ENCODE results near the gene TMX1. TPM values are rescaled to one million over a fixed set of nuclear protein-coding genes. Genes with fewer than 3 reads are reported as not detected.

TMX1 gene
- total RNA-seq, 1 experiment from 2014 or later, result 46.2 TPM

- intact Hi-C loops (cut with micrococcal nuclease), result no loop called here
- BruUV-seq (replicated peaks), result no TSS peak
- ChIA-PET POLR2A (no interaction called here), RAD21 (ENCODE audit: low non-redundant PET in 1 of 2, low total read pairs in 2 of 2, uncharacterized antibody in 2 of 2, unreplicated experiment in 2 of 2) (no interaction called here), CTCF (no interaction called here)
- no peak overlapping the region for H2AFZ ChIP-seq (ENCODE audit: low read depth, low read length, poor library complexity, severe bottlenecking)
- H3K9ac ChIP-seq (ENCODE audit: low read length), result no peak overlapping the region
- no peak for TF ChIP-seq CEBPB (IDR thresholded peaks at IDR 0.05; ENCODE audit: low read depth)
- TF ChIP-seq ZFX (IDR thresholded peaks at IDR 0.05), result no peak
- H3K9me3 ChIP-seq (ENCODE audit: control insufficient read depth in 1 of 2, insufficient read depth in 1 of 2, low read depth in 1 of 2, low read length in 2 of 2), result no peaks in the 10 kb centered on the region
- H3K27me3 ChIP-seq (ENCODE audit: insufficient read depth, low read length), result no peaks in the 10 kb centered on the region
- no peaks in the 10 kb centered on the region for H3K4me1 ChIP-seq (ENCODE audit: control insufficient read depth in 1 of 2, insufficient read depth in 2 of 2, low read length in 2 of 2)
- H4K20me1 ChIP-seq (ENCODE audit: insufficient read depth), result no peaks in the 10 kb centered on the region
- no peak overlapping the region for H3K4me3 ChIP-seq (replicated peaks in 1 of 2; ENCODE audit: low read depth in 1 of 2, low read length in 2 of 2)
- peaks cover 14 to 17% of the 10 kb centered on the region in 2 experiments; a peak in 3 of 4 replicates for H3K36me3 ChIP-seq (ENCODE audit: control insufficient read depth in 1 of 2, insufficient read depth in 2 of 2, low read length in 2 of 2)
- H3K4me2 ChIP-seq (ENCODE audit: low read length), result no peak overlapping the region
- ATAC-seq (no peak), DNase-seq (ENCODE audit: low read depth, low spot score) (no peak)
- H3K79me2 ChIP-seq (ENCODE audit: insufficient read depth, low read length), result 0 out of 2 replicates have a peak, but pooled peaks cover 7% of the 10 kb centered on the region
- H3K9me2 ChIP-seq (ENCODE audit: insufficient read depth), result no peaks in the 10 kb centered on the region
- H3K27ac ChIP-seq (ENCODE audit: low read depth, low read length), result no peak overlapping the region
Measured at GRCh38 chr14:51260225-51260624, 20.2 kb downstream of the TMX1 start.

- H3K9ac ChIP-seq (ENCODE audit: low read length), result no peak overlapping the region
- TF ChIP-seq EZH2phosphoT487 (IDR thresholded peaks at IDR 0.05; ENCODE audit: borderline replicate concordance), result no peak
- no peak for TF ChIP-seq EGR1 (IDR thresholded peaks at IDR 0.05; ENCODE audit: low read depth)
- no peak for TF ChIP-seq ELF1 (IDR thresholded peaks at IDR 0.05; ENCODE audit: borderline replicate concordance, low read depth)
- no peak for TF ChIP-seq POLR2A (IDR thresholded peaks at IDR 0.05; ENCODE audit: borderline replicate concordance, extremely low read depth, insufficient read depth, insufficient read length)
- TF ChIP-seq ZFX (IDR thresholded peaks at IDR 0.05), result no peak
- no peak for TF ChIP-seq FOSL1 (IDR thresholded peaks at IDR 0.05; ENCODE audit: low read depth)
- no peak for TF ChIP-seq EZH2 (IDR thresholded peaks at IDR 0.05)
- TF ChIP-seq SIN3A (IDR thresholded peaks at IDR 0.05; ENCODE audit: low read depth), result no peak
- no peak for TF ChIP-seq ZBTB33 (IDR thresholded peaks at IDR 0.05; ENCODE audit: extremely low read depth, insufficient replicate concordance, low read length)
- no peak for TF ChIP-seq TCF7L2 (IDR thresholded peaks at IDR 0.05; ENCODE audit: borderline replicate concordance, extremely low read depth, insufficient read depth, insufficient read length)
- no peaks in the 10 kb centered on the region for H4K20me1 ChIP-seq (ENCODE audit: insufficient read depth)
- ChIA-PET CTCF (no interaction called here), POLR2A (no interaction called here), RAD21 (ENCODE audit: low non-redundant PET in 1 of 2, low total read pairs in 2 of 2, uncharacterized antibody in 2 of 2, unreplicated experiment in 2 of 2) (no interaction called here)
- no peak overlapping the region for H3K4me3 ChIP-seq (replicated peaks in 1 of 2; ENCODE audit: low read depth in 1 of 2, low read length in 2 of 2)
- H3K9me3 ChIP-seq (ENCODE audit: control insufficient read depth in 1 of 2, insufficient read depth in 1 of 2, low read depth in 1 of 2, low read length in 2 of 2), result no peaks in the 10 kb centered on the region
- H3K9me2 ChIP-seq (ENCODE audit: insufficient read depth), result no peaks in the 10 kb centered on the region
- H2AFZ ChIP-seq (ENCODE audit: low read depth, low read length, poor library complexity, severe bottlenecking), result no peak overlapping the region
- H3K27ac ChIP-seq (ENCODE audit: low read depth, low read length), result no peak overlapping the region
- peaks cover 8 to 11% of the 10 kb centered on the region in 2 experiments; a peak in 3 of 4 replicates for H3K36me3 ChIP-seq (ENCODE audit: control insufficient read depth in 1 of 2, insufficient read depth in 2 of 2, low read length in 2 of 2)
- no peaks in the 10 kb centered on the region for H3K27me3 ChIP-seq (ENCODE audit: insufficient read depth, low read length)
- intact Hi-C loops (cut with micrococcal nuclease), result no loop called here
- no peak overlapping the region for H3K4me2 ChIP-seq (ENCODE audit: low read length)
- no TSS peak for BruUV-seq (replicated peaks)
- ATAC-seq (no peak), DNase-seq (ENCODE audit: low read depth, low spot score) (no peak)
- 0 out of 2 replicates have a peak, but pooled peaks cover 6% of the 10 kb centered on the region for H3K79me2 ChIP-seq (ENCODE audit: insufficient read depth, low read length)
- H3K4me1 ChIP-seq (ENCODE audit: control insufficient read depth in 1 of 2, insufficient read depth in 2 of 2, low read length in 2 of 2), result no peaks in the 10 kb centered on the region
Measured at GRCh38 chr14:51261151-51261550, 21.1 kb downstream of the TMX1 start.
